ENCODE data around the gene PRPF8. TPM values are rescaled to one million over a fixed set of nuclear protein-coding genes. Genes with fewer than 3 reads are reported as not detected.

The PRPF8 gene
- total and polyA plus RNA-seq, 2 experiments from 2014 or later: 178 to 246 TPM

- peaks cover 14% of the 10 kb centered on the region for H3K27me3 Mint-ChIP-seq (ENCODE audit: insufficient read depth, low read depth, poor library complexity)
- peaks cover 2% of the 10 kb centered on the region; the same call in 1 of the 3 replicates for H3K9me3 Mint-ChIP-seq
- no peak overlapping the region for H3K27ac Mint-ChIP-seq
- no peaks in the 10 kb centered on the region for H3K79me2 ChIP-seq (replicated peaks; ENCODE audit: insufficient read depth)
- DNase-seq (ENCODE audit: low spot score): no peak
- 0 out of 2 replicates have a peak, but pooled peaks cover 13% of the 10 kb centered on the region for H3F3A ChIP-seq (replicated peaks; ENCODE audit: low read depth)
- no peak overlapping the region for H2AFZ ChIP-seq
- no peaks in the 10 kb centered on the region for H3K36me3 ChIP-seq (ENCODE audit: insufficient read depth)
- H3K27me3 ChIP-seq (ENCODE audit: insufficient read depth): peaks cover 8% of the 10 kb centered on the region; the same call in 1 of the 2 replicates
- no peaks in the 10 kb centered on the region for H3K9me2 ChIP-seq (ENCODE audit: insufficient read depth)
- TF ChIP-seq NANOG (IDR thresholded peaks at IDR 0.05; ENCODE audit: borderline replicate concordance) (no peak), CTCF (conservative IDR thresholded peaks at IDR 0.05; ENCODE audit: low read depth in 2 of 2) (no peak), ZNF462 (CRISPR knock-in tag; IDR thresholded peaks at IDR 0.05) (no peak), ZNF114 (CRISPR knock-in tag; IDR thresholded peaks at IDR 0.05) (no peak), POLR2AphosphoS5 (IDR thresholded peaks at IDR 0.05; ENCODE audit: low read depth) (no peak), EZH2phosphoT487 (IDR thresholded peaks at IDR 0.05; ENCODE audit: unreplicated experiment) (no peak)
- H3K4me3 Mint-ChIP-seq: peak overlapping the region; percentile 69
- no peaks in the 10 kb centered on the region; the same call in 1 of the 2 replicates for H3K4me1 ChIP-seq (ENCODE audit: insufficient read depth)
- no peaks in the 10 kb centered on the region; the same call in 2 of the 3 replicates for H3K36me3 Mint-ChIP-seq (ENCODE audit: low read depth)
- no peak overlapping the region for H3K4me2 ChIP-seq
- H3K27ac ChIP-seq (ENCODE audit: low read depth): no peak overlapping the region
- H3K4me1 Mint-ChIP-seq: peaks cover 25% of the 10 kb centered on the region
- no peak for ATAC-seq
- H4K20me1 ChIP-seq (replicated peaks; ENCODE audit: insufficient read depth): no peaks in the 10 kb centered on the region
- no peak overlapping the region for H3K4me3 ChIP-seq
Measured at GRCh38 chr17:1626333-1626732, 58.3 kb downstream of the PRPF8 start.
